Astrocyte of the cerebellum (primary cell): ENCODE measurements around the gene RAD51B.

ENCODE experiments used
- DNase-seq: peaks from one replicate; pipeline ENCODE4 v3.0.0-alpha.2; 2011; ENCODE audit warnings: low read depth
- H3K4me3 ChIP-seq: 2 replicates; pipeline ENCODE4 v1.5.1; 2011; ENCODE audit warnings: mild to moderate bottlenecking, low read depth, low read length, moderate library complexity
- in situ Hi-C: cut with HindIII; loops from 2 replicates; pipeline ENCODE4 v1.10.0; 2017; ENCODE audit warnings: low sequenced_read_pairs
- TF ChIP-seq, protein P1 (sequence below): IDR thresholded peaks from 2 replicates; pipeline ENCODE4 v1.5.1; 2012; ENCODE audit warnings: low read length, low read depth, moderate library complexity, mild to moderate bottlenecking; ENCODE audit errors: missing control alignments

Gene RAD51B

GRCh38 chr14:68649476-68650189, 830.1 kb downstream of the RAD51B start:
- TF ChIP-seq, protein P1, sequence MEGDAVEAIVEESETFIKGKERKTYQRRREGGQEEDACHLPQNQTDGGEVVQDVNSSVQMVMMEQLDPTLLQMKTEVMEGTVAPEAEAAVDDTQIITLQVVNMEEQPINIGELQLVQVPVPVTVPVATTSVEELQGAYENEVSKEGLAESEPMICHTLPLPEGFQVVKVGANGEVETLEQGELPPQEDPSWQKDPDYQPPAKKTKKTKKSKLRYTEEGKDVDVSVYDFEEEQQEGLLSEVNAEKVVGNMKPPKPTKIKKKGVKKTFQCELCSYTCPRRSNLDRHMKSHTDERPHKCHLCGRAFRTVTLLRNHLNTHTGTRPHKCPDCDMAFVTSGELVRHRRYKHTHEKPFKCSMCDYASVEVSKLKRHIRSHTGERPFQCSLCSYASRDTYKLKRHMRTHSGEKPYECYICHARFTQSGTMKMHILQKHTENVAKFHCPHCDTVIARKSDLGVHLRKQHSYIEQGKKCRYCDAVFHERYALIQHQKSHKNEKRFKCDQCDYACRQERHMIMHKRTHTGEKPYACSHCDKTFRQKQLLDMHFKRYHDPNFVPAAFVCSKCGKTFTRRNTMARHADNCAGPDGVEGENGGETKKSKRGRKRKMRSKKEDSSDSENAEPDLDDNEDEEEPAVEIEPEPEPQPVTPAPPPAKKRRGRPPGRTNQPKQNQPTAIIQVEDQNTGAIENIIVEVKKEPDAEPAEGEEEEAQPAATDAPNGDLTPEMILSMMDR = no peak
- DNase-seq = no peak
- in situ Hi-C loops = no loop called here
- no peak overlapping the region for H3K4me3 ChIP-seq

DNA sequence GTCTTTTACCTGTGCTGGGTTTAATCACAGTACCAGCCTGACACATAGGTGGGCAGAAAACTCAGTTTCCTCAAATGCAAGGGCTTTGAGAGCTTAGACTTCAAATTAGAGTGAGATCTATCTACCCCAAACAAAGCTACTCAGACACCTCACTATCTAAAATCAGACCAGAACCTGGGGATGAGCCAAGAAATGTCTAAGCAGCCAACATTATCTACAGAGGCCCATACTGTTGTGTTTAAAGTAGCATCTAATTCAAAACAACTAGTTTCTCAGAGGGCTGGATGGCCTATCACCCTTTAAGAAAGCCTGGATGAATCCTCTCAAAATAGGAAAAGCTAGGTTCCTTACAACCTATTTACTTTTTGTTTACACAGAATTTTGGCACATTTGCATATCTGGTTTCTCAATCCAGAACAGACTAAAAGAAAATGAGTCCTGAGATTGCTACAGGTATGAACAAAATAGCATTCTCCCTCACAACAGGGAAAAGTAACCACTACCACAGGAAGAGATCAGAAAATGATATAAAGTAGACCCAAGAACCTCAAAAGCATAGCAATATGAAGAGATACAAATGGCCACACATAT, 830.9 kb downstream of the RAD51B start:
- TF ChIP-seq, protein P1 = no peak
- DNase-seq = no peak
- H3K4me3 ChIP-seq = no peak overlapping the region
- in situ Hi-C loops = no loop called here

GRCh38 chr14:68651075-68651474, 831.5 kb downstream of the RAD51B start:
- in situ Hi-C loops = no loop called here
- no peak overlapping the region for H3K4me3 ChIP-seq
- no peak for DNase-seq
- TF ChIP-seq, protein P1 = no peak

- in situ Hi-C loops = no loop called here
- TF ChIP-seq, protein P1 = no peak
Observed at GRCh38 chr14:68651652-68652432, 832.3 kb downstream of the RAD51B start.

GRCh38 chr14:68652433-68652690, 832.8 kb downstream of the RAD51B start:
- TF ChIP-seq, protein P1 = no peak
- in situ Hi-C loops = no loop called here
- H3K4me3 ChIP-seq = no peak overlapping the region
- no peak for DNase-seq

More at GRCh38 chr14:68651652-68652432, 832.3 kb downstream of the RAD51B start:
- DNase-seq = no peak
- H3K4me3 ChIP-seq = no peak overlapping the region

DNA sequence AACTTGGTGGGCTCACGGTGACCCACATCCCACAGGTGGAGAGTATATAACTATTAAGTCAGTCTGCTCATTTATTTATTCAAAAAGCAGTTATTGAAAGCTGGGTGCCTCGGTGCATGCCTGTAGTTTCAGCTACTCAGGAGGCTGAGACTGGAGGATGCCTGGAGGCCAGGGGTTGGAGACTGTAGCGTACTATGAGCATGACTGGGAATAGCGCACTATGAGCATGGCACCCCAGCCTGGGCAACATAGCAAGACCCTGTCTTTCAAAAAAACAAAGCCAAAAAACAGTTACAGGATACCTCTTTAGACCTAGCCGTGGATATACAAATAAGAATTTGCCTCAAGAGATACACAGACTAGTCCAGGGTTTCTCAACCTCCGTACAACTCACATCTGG, 833.5 kb downstream of the RAD51B start:
- in situ Hi-C loops = no loop called here
- TF ChIP-seq, protein P1 = no peak
- DNase-seq = no peak
- no peak overlapping the region for H3K4me3 ChIP-seq
